ENCODE measurements around the gene NPR2.
A peak's percentile ranks its signal among the peaks of the same experiment; 100 is the strongest.

NPR2 gene

GRCh38 chr9:35766997-35767396 lies 24.4 kb upstream of the NPR2 start:
- DNase-seq, result no peak

- DNase-seq, result no peak
Observed at GRCh38 chr9:35767458-35767857, 23.9 kb upstream of the NPR2 start.

- DNase-seq, result no peak
Observed at GRCh38 chr9:35769763-35770162, 21.6 kb upstream of the NPR2 start.

GRCh38 chr9:35771075-35771433 lies 20.3 kb upstream of the NPR2 start:
- no peak for DNase-seq

GRCh38 chr9:35771534-35771933 lies 19.9 kb upstream of the NPR2 start:
- no peak for DNase-seq

GRCh38 chr9:35771943-35772342 lies 19.4 kb upstream of the NPR2 start:
- DNase-seq, result no peak

GRCh38 chr9:35774907-35775635 lies 16.3 kb upstream of the NPR2 start:
- no peak for DNase-seq

GRCh38 chr9:35776018-35776417 lies 15.4 kb upstream of the NPR2 start:
- DNase-seq, result peak; percentile 69

GRCh38 chr9:35778496-35778895 lies 12.9 kb upstream of the NPR2 start:
- no peak for DNase-seq

GRCh38 chr9:35781066-35781465 lies 10.3 kb upstream of the NPR2 start:
- no peak for DNase-seq

- no peak for DNase-seq
Observed at GRCh38 chr9:35783418-35783817, 8.0 kb upstream of the NPR2 start.

GRCh38 chr9:35789541-35789940 lies 1.9 kb upstream of the NPR2 start:
- no peak for DNase-seq

- no peak for DNase-seq
Observed at GRCh38 chr9:35790025-35790384, 1.4 kb upstream of the NPR2 start.

- DNase-seq, result peak; percentile 43
Observed at GRCh38 chr9:35790385-35791296, 750 bp upstream of the NPR2 start.

GRCh38 chr9:35792024-35792813 lies 828 bp downstream of the NPR2 start:
- no peak for DNase-seq

GRCh38 chr9:35792826-35793225 lies 1.4 kb downstream of the NPR2 start:
- DNase-seq, result no peak

- DNase-seq, result no peak
Observed at GRCh38 chr9:35793461-35793860, 2.1 kb downstream of the NPR2 start.

- DNase-seq, result no peak
Observed at GRCh38 chr9:35795695-35796094, 4.3 kb downstream of the NPR2 start.

GRCh38 chr9:35797311-35798109 lies 6.1 kb downstream of the NPR2 start:
- no peak for DNase-seq

GRCh38 chr9:35798658-35799374 lies 7.4 kb downstream of the NPR2 start:
- DNase-seq, result no peak

GRCh38 chr9:35800530-35800929 lies 9.1 kb downstream of the NPR2 start:
- DNase-seq, result no peak
